Upper lobe of left lung (tissue), 4 donors: ENCODE data around the gene APOF.
A peak's percentile ranks its signal among the peaks of the same experiment; 100 is the strongest.

ENCODE experiments used
- CTCF ChIP-seq, 6 experiments: fragments of 450-650 bp in 4 of 6; fragments of 200-600 bp in 2 of 6; sonication (generic) in 2 of 6; IDR thresholded peaks; one replicate each; pipeline ENCODE4 v1.5.1; 2016 to 2019; ENCODE audit warnings: antibody characterized with exemption in 6 of 6
- POLR2AphosphoS5 ChIP-seq, 2 donors: sonication (generic); formaldehyde crosslinking; IDR thresholded peaks; one replicate each; pipeline ENCODE4 v1.5.1; 2017; ENCODE audit warnings: antibody characterized with exemption in 2 of 2

- peak in 4 of 6 experiments; percentile 25 to 57 (median 44) for TF ChIP-seq CTCF (IDR thresholded peaks at IDR 0.05)
- TF ChIP-seq POLR2AphosphoS5 (IDR thresholded peaks at IDR 0.05), result peak; percentile 76 to 80
These were observed 46.8 kb downstream of the APOF start, which contains the start of gene CNPY2 for GRCh38 chr12:56315622-56316473.
